Endothelial cell of hepatic sinusoid (primary cell): ENCODE measurements around the gene KY.

ENCODE experiments used
- in situ Hi-C: cut with HindIII; loops from 2 replicates; pipeline ENCODE4 v1.10.0; 2017; ENCODE audit warnings: low sequenced_read_pairs

Gene KY, protein sequence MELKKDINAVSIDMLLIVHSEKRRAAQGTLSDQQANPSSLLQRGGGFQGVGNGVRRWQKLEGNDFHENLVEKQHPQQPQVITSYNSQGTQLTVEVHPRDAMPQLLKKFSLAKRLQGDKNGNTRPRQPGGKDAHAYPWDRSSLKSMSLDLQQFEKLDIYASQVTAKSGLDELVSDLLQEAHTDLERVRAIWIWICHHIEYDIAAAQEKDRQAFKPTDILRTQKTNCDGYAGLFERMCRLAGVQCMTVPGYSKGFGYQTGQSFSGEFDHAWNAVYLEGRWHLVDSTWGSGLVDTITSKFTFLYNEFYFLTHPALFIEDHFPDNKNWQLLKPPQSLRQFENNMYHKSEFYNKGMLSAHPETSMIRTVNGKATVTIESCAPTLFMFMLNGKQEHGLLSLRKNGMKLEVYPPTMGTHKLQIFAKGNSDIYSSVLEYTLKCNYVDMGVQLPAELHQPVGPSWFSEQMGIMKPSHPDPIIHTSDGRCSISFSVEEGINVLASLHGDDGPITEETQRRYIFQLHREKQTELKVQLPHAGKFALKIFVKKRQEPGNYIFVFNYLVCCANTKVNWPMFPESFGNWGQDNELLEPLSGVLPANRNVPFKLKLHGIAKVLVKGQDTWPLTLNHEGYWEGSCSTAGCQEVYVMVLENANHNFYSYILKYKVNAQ

DNA sequence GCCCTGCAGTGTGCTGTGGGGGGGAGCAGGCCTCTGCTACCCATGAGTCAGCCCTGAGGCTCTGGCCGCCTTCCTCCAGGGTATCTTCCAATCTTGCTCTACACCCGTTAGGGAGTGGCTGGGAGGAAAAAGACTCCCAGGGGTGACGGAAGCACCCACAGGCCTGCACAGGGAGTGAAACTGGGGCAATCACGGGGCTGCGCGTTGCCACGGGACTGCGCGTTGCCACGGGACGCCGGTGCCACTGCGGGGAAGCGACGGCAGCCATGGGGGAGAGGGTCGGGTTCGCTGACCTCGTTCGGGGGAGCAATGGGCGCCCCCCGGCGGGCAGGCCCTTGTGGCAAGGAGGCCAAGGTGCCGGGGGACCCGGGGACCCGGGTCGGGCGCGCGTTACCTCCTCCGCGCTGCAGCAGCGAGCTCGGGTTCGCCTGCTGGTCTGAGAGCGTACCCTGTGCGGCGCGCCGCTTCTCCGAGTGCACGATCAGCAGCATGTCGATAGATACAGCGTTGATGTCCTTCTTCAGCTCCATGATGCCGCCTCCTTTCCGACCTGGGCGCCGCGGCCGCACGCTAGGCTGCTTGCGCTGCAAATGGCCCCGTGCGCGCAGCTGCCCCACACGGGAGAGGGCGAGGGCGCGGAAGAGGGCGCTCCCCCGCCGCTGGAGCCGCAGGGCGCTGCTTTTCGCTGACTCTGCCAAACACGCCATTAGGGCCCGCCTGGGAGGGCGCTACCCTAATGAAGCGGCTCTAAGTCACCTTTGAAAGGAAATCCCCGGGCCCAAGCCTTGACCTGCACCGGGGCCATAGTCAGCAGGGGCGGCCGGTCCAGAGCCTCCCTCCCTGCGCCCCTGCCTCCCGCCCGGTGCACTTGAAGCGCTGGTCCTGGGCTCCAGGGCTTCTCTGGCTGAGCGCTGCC, at the start of gene KY:
Gene KY (minus strand): TSS at position 592 of the 916 bp plus-strand sequence. CDS start 62 bp downstream, at position 530.
- in situ Hi-C loops = no loop called here

DNA sequence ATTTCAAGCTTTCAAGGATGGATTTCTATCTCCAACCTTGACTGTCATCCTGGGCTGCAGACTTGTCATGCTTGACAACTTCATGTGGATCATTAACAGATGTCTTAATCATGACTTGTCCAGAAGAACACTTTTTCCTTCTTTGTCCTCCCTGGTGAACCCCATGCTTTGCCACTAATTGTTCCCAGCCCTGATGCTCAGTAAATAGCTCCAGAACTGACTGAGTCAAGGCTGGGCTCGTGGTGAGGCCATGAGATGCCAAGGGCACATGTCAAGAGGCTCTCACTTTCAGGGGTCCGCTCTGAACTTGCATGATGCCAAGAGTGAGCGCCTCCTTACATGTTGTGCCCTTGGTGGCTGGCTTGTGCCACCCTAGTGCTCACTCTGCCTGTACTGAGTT, 48.9 kb upstream of the KY start:
- in situ Hi-C loops = no loop called here

GRCh38 chr3:134699141-134699711, 48.4 kb upstream of the KY start:
- in situ Hi-C loops = no loop called here

DNA sequence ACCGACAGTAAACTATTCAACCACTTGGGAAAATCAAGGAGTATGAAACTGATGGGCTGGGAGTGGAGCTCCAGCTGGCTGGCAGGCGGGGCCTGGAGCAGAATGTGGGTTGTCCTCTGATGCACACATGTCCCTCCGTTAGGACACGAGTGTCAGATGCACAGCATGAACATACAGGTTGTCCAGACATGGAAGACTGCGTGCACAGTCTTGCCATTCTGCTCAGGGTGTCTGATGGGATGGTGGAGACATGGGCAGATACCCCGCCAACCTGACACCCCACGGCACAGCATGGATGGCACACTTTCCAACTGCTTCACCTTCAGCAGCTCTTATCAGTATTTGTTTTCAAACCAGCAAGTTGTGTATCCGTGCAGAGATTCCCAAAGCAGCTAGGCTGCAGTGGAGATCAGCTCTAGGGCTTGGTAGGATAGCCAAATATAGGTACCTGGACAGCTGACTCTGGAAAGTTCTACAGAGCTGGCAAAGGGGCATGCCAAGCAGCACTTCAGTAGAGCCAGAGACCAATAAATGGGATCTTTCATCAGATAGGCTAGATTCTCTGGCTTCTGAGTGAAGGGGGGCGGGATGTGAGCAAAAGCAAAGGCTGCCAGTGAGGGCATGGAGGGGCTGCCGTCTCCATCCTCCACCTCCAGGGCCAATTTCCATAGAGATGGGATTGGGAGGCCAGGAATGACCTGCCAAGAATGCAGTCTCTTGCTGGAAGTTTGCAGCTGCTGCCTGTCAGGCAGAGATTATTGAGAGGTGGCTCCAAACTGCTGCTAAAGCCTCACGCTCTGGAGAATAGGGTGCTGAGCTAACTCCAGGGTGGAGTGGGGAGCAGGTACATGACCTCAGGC, 47.2 kb upstream of the KY start:
- in situ Hi-C loops = no loop called here

- in situ Hi-C loops = no loop called here
Measured at GRCh38 chr3:134696155-134696554, 45.3 kb upstream of the KY start.

DNA sequence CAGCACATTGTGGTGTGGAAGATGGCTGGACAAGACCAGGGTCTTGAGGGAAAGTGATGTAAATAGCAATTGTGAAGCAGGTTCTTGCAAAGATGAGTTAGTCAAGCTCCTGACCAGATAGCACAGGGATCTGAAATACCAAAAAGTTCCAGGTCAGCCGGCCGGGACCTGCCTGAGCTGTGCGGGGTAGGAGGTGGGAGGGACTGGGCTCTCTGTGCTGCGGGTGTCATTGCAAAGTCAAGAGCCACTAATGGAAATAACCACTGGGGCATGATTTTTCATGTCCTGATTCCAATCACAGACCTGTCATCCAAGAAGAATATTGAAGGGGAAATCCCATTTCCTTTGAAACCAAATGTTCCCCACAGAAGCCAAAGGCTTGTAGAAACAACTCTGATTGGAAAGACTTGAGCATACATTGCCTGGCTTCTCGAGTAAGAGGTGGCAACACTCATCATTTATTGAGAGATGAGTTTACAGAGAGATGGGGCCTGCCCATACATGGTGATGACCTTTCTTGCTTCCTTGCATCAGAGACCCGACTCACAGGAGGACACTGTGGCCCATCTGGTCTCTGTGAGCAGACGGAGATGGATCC, 44.2 kb upstream of the KY start:
- in situ Hi-C loops = no loop called here

DNA sequence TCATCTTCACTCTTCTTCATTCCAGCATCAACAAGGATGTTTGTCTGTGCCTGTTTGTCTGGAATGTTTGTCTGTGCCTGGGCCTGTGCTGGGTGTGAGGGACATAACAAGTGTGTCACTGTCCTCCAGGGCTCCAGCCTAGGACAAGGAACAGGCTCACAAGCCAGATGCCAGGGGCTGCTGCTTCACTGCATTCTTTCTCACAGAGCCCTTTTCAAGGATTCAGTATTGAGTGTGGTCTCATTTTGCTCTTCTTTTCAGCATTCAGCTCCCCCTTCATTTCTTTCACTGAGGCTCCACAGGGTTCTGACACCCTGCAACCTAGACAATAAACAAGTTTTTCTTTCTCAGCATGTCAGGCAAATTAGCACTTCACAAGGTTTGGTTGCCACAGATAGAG, 43.6 kb upstream of the KY start:
- in situ Hi-C loops = no loop called here

- in situ Hi-C loops = no loop called here
Measured at GRCh38 chr3:134693804-134694203, 43.0 kb upstream of the KY start.

DNA sequence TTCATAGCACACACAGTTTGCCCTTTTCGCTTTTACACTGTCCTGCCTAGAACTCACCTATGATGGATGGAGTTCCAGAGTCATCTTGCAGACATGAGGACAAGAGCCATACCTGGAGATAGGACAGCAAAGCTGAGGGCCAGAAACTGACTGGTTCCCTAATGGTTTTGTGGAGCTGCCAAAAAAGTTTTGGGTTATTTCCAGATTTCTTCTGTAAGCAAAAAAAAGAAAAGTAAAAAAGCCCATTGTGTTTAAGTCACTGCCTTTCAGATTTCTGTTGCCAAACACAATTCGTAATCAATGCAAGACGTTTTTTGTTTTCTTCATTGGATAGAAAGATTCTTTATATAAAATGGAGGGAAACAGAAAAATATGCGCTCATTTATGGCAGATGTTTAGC, 42.4 kb upstream of the KY start:
- in situ Hi-C loops = no loop called here

DNA sequence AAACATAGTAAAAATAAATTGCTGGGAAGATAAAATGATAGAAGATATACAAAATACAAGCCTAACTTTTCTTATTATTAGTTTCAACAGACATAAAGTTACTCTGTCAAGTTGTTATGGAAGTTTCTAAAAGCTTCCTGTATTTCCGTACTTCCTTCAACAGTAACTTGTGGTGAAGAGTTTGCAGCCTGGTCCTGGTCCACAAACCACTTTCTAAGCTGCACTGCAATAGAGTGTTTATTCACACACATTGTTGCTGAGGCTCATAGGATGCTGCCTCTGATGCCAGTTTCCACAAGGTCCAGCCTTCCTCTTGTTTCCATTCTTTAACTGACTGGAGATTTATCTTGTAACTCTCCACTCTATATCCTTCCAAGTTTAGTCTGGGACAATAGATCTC, 39.4 kb upstream of the KY start:
- in situ Hi-C loops = no loop called here

GRCh38 chr3:134687642-134688041, 36.8 kb upstream of the KY start:
- in situ Hi-C loops = no loop called here

GRCh38 chr3:134685929-134686802, 35.3 kb upstream of the KY start:
- in situ Hi-C loops = no loop called here

- in situ Hi-C loops = no loop called here
Measured at GRCh38 chr3:134682196-134682880, 31.5 kb upstream of the KY start.

GRCh38 chr3:134681522-134681900, 30.7 kb upstream of the KY start:
- in situ Hi-C loops = no loop called here

DNA sequence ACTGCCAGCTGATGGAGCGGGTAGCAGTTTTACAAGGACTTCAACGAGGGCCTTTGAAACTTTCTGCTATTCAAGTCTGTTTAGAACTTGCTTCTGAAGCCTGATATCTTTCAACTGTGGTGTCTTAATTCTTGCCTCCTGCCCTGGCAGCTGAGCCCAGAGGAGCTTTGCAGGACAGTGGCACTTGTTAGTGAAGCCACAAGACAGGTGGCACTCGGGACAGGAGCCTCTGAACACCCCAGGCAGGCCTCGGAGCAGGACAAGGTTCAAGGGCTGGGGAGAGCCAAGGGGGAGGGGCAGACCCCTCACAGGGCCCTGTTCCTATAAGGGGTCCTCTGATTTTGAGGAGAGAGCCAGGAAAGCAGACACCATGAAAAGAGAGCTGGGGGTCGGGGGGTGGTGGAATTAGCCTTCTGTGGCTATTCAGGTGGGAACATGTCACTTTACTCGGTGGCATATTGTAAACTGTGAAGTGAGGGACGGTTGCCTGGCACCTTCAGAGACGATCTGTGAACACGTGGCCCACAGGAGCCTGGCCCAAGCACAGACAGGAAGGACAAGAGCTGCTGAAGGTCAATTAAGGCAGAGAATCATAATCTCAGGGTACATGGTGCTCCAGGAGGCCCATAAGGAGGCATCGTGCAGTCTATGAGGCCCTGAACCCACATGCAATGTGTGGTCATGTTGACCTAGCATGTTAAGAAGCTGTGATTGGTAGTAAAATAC, 30.1 kb upstream of the KY start:
- in situ Hi-C loops = no loop called here

DNA sequence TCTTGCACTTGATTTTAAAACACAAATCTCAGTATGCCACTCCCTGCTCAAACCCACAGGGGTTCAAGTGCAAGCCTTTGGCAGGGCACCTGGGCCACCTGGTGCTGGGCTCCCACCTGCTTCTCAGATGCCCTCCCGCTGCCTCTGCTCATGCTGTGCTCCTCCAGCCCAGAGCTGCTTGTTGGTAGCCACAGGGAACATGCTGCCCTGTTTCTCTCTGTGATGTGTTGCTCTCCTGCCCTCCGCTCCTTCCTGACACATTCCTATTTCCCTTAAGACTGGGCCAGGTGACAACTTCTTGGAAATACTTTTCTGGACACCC, 27.1 kb upstream of the KY start:
- in situ Hi-C loops = no loop called here

- in situ Hi-C loops = no loop called here
Measured at GRCh38 chr3:134677196-134677986, 26.6 kb upstream of the KY start.
